Activated CD8-positive, alpha-beta memory T cell treated with anti-CD3 and anti-CD28 coated beads, Interleukin-2, amount 50 U/mL, for 1 hour (primary cell): ENCODE measurements around the gene DHRS9.
"Not testable (repeated sequence)": the region's sequence is repeated elsewhere in the genome, so short reads cannot be mapped to it uniquely, and the experiment has no call there.

ENCODE experiments used
- DNase-seq: peaks from one replicate; pipeline ENCODE4 v3.0.0-alpha.2; 2020; ENCODE audit errors: extremely low read depth

Gene DHRS9

GRCh38 chr2:169069341-169069740 is at the start of gene DHRS9:
DHRS9 (plus strand) TSS chr2:169069563; CDS start chr2:169081582, 12,019 bp downstream.
- DNase-seq = no peak

DNA sequence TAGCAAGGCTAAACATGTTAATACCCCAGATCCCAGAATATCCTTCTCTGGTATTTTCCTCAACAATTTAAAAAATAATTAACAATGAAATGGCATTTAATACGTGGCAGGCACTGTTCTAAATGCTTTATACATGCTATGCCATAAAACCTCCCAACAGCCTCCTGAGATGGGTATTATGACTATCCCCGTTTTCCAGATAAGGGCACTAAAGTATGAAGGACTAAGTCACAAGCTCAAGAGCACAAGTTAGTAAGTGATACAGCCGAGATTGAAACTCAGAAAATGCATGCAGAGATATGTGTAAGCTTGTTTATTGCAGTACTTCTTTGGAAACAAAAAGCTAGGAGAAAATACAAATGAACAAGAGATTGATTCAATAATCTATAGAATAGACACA is 46.2 kb upstream of the DHRS9 start:
- no peak for DNase-seq

GRCh38 chr2:169026056-169026455 is 43.3 kb upstream of the DHRS9 start:
- DNase-seq = no peak

- no peak for DNase-seq
Measured at GRCh38 chr2:169027234-169027633, 42.1 kb upstream of the DHRS9 start.

GRCh38 chr2:169029341-169029740 is 40.0 kb upstream of the DHRS9 start:
- no peak for DNase-seq

GRCh38 chr2:169031202-169031601 is 38.2 kb upstream of the DHRS9 start, which contains the start of gene ABCB11:
ABCB11 (minus strand) TSS chr2:169031324; CDS start chr2:169018125, 13,199 bp downstream.
- DNase-seq = no peak

DNA sequence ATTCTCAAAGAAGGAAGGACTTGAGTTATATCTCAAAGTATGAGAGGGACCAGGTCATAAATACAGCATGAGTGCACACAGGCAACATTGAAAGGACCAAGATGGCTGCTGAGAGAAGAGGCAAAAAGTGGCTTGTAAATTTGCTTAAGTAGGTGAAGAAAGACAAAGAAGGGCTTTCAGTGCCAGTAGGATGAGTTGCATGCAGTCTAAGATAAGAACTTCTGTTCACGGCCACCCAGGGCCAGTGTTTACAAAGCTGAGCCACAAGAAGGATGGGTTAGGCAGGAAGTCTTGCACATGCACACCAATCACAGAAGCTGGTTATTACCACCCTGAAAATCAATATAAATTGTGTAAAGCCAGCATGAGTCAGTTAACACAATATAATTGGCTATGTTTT is 35.1 kb upstream of the DHRS9 start:
- no peak for DNase-seq

DNA sequence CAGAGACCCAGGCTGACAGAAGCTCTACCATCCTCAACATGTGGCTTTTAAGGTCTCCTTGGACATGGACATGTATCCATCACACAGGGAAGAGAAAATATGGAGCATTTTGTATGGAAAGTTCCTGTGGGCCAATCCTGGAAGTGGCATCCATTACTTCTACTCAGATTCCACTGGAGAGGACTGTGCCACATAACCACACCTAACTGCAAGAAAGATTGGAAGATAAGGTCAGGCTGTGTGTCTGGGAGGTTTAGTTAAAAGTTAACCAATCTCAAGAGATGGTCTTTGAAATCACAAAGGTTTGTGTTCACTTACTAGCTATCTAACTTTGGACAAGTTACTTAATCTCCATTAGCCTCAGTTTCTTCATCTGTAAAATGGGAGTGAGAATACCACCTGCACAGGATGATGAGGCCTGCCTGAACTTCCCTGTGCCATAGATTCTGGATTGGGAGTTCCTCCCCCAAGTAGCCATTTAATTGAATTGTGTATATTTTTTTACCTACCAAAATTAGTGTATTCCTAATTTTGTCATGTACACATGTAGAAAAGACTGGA is 34.3 kb upstream of the DHRS9 start:
- DNase-seq = no peak

DNA sequence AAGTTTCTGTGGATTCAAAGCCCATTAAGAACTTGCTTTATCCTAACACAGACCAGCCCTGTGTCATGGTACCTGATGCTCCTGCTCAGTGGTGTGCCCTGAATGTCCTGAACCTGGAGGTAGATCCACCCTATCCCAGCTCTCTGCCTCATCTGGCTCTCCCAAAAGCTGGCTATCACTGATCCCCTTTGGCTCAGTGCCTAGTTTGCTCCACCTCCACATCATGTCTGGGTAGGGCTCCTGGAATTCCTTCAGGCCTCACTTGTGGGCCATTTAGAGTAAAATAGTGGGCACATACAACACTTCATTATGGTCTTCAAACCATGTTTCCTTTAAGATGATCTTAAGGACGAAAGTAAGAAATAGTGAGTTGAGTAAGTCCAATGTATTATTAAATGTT is 33.5 kb upstream of the DHRS9 start:
- no peak for DNase-seq

GRCh38 chr2:169036736-169037440 is 32.5 kb upstream of the DHRS9 start:
- no peak for DNase-seq

GRCh38 chr2:169038338-169038757 is 31.0 kb upstream of the DHRS9 start:
- DNase-seq = no peak

DNA sequence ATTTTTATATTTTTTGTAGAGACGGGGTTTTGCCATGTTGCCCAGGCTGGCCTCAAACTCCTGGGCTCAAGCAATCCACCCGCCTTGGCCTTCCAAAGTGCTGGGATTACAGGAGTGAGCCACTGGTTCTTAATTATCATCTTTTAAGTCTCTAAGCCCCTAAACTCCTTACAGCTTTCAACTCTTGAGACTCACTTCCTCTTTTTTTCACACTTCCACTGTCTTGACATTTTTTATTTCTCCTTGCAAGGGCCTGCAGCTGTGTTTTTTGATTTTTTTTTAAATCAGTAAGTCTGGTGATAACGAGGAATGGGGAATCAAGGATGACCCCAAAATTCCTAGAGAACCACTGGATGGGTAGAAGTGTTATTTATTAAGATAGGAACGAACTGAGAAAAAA is 29.7 kb upstream of the DHRS9 start:
- DNase-seq = no peak

DNA sequence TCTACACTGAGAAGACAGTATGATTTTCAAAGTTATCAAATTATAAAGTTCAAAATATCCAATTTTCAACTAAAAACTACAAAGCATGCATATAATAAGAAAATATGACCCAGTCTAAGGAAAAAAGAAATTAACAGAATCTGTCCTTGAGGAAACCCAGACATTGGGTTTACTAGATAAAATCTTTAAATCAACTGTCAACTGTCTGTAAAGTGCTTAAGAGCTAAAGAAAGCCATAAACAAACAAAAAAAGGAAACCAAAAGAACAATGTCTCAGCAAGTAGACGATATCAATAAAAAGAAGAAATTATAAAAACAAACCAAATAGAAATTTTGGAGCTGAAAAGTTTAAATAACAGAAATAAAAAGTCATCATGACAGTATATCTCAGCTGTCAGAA is 27.8 kb upstream of the DHRS9 start:
- no peak for DNase-seq

- no peak for DNase-seq
Measured at GRCh38 chr2:169042856-169043255, 26.5 kb upstream of the DHRS9 start.

DNA sequence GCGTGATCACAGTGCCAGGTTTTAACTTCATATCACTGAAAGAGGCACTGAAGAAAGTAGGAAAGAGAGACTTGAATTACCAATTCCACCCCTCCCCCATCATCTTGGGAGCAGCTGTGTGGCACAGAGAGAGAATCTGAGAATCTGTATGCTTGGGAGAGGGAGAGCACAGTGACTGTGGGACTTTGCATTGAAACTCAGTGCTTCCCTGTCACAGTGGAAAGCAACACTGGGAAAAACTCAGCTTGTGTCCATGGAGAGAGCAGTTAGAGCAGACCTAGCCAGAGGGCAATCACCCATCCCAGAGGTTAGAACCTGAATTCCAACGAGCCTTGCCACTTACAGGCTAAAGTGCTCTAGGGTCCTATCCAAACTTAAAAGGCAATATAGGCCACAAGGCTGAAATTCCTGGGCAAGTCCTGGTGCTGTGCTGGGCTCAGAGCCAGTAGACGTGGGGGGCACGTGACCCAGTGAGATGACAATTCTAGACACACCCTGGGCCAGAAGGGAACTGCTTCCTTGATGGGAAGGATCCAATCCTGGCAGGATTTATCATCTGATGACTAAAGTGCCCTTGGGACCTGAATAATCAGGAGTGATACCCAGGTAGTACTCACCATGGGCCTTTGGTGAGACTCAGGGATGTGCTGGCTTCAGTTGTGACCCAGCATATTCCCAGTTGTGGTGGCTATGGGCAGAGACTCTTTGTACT is 22.8 kb upstream of the DHRS9 start:
- DNase-seq = no peak

- no peak for DNase-seq
Measured at GRCh38 chr2:169047256-169048250, 21.8 kb upstream of the DHRS9 start.

DNA sequence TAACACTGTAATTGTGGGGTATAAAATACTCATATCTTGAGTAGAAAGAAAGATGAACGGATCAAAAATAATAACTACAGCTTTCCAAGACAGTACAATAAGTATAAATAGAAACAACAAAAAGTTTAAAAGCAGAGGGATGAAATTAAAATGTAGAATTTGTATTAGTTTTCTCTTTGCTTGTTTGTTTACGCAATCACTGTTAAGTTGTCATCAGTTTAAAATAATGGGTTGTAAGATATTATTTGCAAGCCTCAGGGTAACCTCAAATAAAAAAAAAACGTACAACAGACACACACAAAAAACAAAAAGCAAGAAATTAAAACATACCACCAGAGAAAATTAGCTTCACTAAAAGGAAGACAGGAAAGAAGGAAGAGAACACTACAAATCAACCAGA is 20.2 kb upstream of the DHRS9 start:
- DNase-seq = no peak

DNA sequence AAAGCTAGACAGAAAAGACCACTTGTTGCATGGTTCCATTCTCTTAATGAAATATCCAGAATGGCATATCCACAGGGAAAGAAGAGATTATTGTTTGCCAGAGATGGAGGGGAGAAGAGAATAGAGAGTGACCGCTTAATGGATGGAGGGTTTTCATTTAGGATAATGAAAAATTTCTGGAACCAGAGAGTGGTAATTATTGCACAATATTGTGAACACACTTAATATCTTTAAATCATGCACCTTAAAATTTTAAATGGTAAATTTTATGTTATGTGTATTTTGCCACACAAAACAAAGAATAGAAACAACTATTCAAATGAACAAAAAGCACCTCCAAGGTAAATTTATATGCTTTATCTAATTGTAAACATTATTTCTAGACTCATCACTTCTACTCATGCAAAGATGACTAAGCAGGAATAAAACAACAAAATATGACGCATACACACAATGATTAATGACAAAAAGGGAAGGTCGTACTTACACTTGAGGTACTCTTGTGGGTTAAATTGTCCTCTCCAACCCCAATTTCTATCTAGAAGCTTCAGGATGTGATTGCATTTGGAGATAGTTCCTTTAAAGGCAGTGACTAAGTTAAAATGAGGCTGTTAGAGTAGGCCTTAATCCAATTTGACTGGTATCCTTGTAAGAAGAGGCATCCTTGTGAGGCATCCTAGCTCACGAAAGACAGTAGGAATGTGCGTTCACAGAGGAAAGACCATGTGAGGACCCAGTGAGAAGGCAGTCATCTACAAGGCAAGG is 18.7 kb upstream of the DHRS9 start:
- DNase-seq = no peak

- DNase-seq = not testable (repeated sequence)
Measured at GRCh38 chr2:169054575-169054974, 14.8 kb upstream of the DHRS9 start.

- DNase-seq = not testable (repeated sequence)
Measured at GRCh38 chr2:169064199-169064598, 5.2 kb upstream of the DHRS9 start.

GRCh38 chr2:169065422-169065821 is 3.9 kb upstream of the DHRS9 start:
- DNase-seq = no peak
